ENCODE results near the gene DNAH1. TPM values are rescaled to one million over a fixed set of nuclear protein-coding genes. Genes with fewer than 3 reads are reported as not detected.
A peak's percentile ranks its signal among the peaks of the same experiment; 100 is the strongest.

The DNAH1 gene
- total and polyA plus RNA-seq, 10 donors = 4.9 to 35.8 (median 24.6) TPM

DNA sequence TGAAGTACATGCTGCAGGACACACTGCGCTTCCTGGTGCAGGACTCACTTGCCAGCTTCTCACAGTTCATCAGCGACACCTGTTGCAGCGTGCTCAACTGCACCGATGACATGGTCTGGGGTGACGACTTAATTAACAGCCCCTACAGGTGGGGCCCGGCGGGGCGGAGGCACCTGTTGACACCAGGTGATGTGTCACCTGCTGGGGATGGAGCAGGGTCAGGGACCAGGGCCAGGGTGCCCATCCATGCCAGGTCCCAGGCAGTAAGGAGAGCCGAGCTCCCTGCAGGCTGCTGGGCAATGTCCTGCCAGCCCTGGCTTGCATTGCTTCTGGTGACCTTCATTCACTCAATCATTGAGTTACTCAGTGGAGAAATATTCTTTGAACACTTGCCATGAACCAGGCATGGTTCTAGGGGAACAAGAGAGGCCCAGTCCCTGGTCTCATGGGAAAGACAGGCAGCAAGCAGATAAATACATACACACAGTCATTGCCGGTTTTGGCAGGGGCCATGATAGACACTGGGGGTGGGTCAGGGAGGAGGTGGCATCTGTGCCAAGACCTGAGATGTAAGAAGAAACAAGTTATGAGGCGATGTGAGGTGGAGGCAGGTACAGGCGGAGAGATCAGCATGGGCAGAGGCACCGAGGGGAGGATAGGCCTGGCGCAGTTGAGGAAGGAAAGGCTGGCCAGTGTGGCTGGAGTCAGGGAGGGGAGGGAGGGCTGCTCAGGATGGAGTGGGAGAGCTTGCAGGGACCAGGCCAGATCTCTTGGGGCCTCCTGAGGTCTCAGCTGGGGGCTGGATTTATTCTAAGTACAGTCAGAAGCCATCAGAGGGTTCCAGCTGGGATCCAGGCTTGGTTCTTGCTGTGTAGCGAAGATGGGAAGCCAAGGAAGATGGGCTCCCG is 30.8 kb downstream of the DNAH1 start:
- TF ChIP-seq POLR2A (IDR thresholded peaks at IDR 0.05) (no peak), POLR2AphosphoS5 (IDR thresholded peaks at IDR 0.05) (peak in 1 of 3 donors; percentile 30)
- Histone ChIP-seq H3K27ac (no peak overlapping the region), H3K9me3 (no peaks in the 10 kb centered on the region), H3K4me1 (no peaks in the 10 kb centered on the region), H3K27me3 (replicated peaks in 1 of 7) (no peaks in the 10 kb centered on the region), H3K4me3 (no peak overlapping the region), H3K36me3 (peaks cover 0 to 90% (median 52%) of the 10 kb centered on the region in 6 donors)
- no peak for DNase-seq
- 90 to 96% (median 95%) methylated on average over 12 to 16 of the region's 16 CpGs for WGBS, 5 donors
- intact Hi-C loops (cut with DNase I; ENCODE audit: low total_unique reads) = no loop called here

DNA sequence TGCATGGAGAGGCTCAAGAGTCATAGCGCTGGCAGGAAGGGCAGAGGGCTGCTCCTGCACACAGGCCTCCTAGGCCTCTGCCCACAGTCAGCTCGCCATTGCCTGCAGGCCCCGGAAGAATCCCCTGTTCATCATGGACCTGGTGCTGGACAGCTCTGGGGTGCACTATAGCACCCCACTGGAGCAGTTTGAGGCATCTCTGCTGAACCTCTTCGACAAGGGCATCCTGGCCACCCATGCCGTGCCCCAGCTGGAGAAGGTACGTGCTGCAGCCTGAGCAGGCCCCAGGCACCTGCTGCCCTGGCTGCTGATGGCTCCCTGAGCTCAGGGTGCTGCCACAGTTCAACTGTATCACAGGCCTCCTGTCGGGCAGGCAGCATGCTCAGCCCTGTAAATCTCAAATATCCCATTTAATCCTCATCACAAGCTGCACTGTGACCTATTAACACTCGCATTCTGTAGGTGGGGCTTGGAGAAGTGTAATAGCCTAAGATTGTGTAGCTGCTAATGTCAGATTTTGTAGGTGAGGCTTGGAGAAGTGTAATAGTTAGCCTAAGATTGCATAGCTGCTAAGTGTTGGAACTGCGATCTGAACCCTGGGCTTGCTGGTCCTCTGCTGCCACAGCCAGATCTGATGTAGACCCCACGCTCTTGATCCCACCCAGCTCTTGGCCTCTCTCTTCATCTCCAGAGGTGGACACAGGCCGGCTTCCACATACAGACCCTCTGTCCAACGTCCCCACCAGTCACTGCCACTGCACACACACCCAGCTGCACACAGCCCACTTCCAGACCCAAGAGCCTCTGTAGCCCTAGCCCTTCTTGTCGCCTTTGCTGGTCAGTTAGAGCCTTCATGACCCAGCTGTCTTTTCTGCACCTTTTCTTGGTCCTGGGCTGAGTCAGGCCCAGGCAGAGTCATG is 31.9 kb downstream of the DNAH1 start:
- peaks cover 0 to 100% (median 61%) of the 10 kb centered on the region in 6 donors for H3K36me3 ChIP-seq
- intact Hi-C loops (cut with DNase I; ENCODE audit: low total_unique reads) = no loop called here
- TF ChIP-seq POLR2A (IDR thresholded peaks at IDR 0.05) = no peak
- TF ChIP-seq POLR2AphosphoS5 (IDR thresholded peaks at IDR 0.05) = no peak
- TF ChIP-seq, protein P1, sequence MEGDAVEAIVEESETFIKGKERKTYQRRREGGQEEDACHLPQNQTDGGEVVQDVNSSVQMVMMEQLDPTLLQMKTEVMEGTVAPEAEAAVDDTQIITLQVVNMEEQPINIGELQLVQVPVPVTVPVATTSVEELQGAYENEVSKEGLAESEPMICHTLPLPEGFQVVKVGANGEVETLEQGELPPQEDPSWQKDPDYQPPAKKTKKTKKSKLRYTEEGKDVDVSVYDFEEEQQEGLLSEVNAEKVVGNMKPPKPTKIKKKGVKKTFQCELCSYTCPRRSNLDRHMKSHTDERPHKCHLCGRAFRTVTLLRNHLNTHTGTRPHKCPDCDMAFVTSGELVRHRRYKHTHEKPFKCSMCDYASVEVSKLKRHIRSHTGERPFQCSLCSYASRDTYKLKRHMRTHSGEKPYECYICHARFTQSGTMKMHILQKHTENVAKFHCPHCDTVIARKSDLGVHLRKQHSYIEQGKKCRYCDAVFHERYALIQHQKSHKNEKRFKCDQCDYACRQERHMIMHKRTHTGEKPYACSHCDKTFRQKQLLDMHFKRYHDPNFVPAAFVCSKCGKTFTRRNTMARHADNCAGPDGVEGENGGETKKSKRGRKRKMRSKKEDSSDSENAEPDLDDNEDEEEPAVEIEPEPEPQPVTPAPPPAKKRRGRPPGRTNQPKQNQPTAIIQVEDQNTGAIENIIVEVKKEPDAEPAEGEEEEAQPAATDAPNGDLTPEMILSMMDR (IDR thresholded peaks at IDR 0.05 in 8 of 11, conservative IDR thresholded peaks at IDR 0.05 in 3 of 11) = no peak
- no peaks in the 10 kb centered on the region for H3K9me3 ChIP-seq
- no peak for DNase-seq
- H3K4me3 ChIP-seq = no peak overlapping the region
- no peaks in the 10 kb centered on the region for H3K27me3 ChIP-seq (replicated peaks in 1 of 7)
- H3K27ac ChIP-seq = no peak overlapping the region
- no peaks in the 10 kb centered on the region for H3K4me1 ChIP-seq
- 88 to 95% (median 94%) methylated on average over 10 to 13 of the region's 13 CpGs for WGBS, 5 donors

DNA sequence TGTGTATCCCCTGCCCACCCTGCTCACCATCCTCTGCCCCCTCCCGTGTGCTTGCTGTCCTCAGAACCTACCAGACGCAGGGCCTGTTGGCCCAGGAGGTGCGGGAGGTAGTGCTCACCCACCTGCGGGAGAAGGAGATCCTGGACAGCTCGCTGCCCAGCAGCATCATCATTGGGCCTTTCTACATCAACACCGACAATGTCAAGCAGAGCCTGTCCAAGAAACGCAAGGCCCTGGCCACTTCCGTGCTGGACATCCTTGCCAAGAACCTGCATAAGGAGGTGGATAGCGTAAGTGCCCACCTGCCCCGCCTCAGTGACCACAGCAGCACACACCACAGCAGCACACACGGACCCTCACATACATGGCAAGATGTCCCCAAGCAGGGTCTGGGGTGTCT is 33.0 kb downstream of the DNAH1 start:
- H3K36me3 ChIP-seq = peaks cover 0 to 100% (median 70%) of the 10 kb centered on the region in 6 donors
- DNase-seq = peak; percentile 23

More for the DNA sequence above, 33.0 kb downstream of the DNAH1 start:
- H3K27ac ChIP-seq = no peak overlapping the region
- TF ChIP-seq, protein P1 (IDR thresholded peaks at IDR 0.05 in 8 of 11, conservative IDR thresholded peaks at IDR 0.05 in 3 of 11) = no peak
- no peak for TF ChIP-seq POLR2AphosphoS5 (IDR thresholded peaks at IDR 0.05)
- TF ChIP-seq POLR2A (IDR thresholded peaks at IDR 0.05) = no peak
- no peak overlapping the region for H3K4me3 ChIP-seq
- no peaks in the 10 kb centered on the region for H3K4me1 ChIP-seq
- H3K27me3 ChIP-seq (replicated peaks in 1 of 7) = no peaks in the 10 kb centered on the region
- WGBS, 5 donors = 80 to 95% (median 95%) methylated on average over 1 to 11 of the region's 11 CpGs
- H3K9me3 ChIP-seq = no peaks in the 10 kb centered on the region
- intact Hi-C loops (cut with DNase I; ENCODE audit: low total_unique reads) = no loop called here
